ENCODE results near the gene CAT. TPM values are rescaled to one million over a fixed set of nuclear protein-coding genes. Genes with fewer than 3 reads are reported as not detected.

Gene CAT
- total RNA-seq, 4 donors from 2014 or later = 107 to 150 (median 128) TPM

DNA sequence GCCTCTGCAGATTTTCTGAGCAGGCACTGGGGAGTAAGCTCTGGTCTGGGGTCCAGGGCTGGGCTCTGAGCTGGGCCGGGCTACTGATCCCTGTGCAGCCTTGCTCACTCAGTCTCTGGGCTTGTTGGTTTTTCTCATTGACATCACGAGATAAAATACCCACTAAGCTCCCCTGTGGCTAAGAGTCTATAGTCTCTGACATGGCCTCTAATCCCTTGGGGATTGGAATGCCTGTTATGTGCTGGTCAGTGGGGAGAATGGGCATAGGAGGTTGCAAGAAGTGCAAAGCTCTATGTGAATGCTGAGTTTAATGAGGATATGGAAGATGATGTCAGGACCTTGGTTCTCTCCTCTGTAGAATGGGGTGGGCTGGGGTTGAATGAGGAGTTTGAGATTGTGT is 51.6 kb downstream of the CAT start:
- TF ChIP-seq POLR2A (IDR thresholded peaks at IDR 0.05) = no peak
- Histone ChIP-seq H3K36me3 (no peaks in the 10 kb centered on the region), H3K4me1 (no peaks in the 10 kb centered on the region), H3K27ac (no peak overlapping the region), H3K27me3 (no peaks in the 10 kb centered on the region), H3K9me3 (no peaks in the 10 kb centered on the region), H3K4me3 (no peak overlapping the region)
- intact Hi-C loops (cut with DNase I; ENCODE audit: low total_unique reads) = loop anchor here (5.0 kb wide), 4 partner anchors 73 to 493 kb away; no protein-coding TSS in a partner anchor
- ATAC-seq = no peak
- in situ Hi-C loops (cut with MboI; ENCODE audit: low sequenced_read_pairs in 4 of 4) = loop anchor here (10.0 to 25.0 kb wide), 3 partner anchors 126 to 328 kb away; no protein-coding TSS in a partner anchor
- no peak for DNase-seq

GRCh38 chr11:34492806-34493414 is 54.2 kb downstream of the CAT start:
- DNase-seq (peak in 1 of 2 donors; percentile 27), ATAC-seq (peak in 1 of 2 donors; percentile 56)
- H3K9me3 ChIP-seq = no peaks in the 10 kb centered on the region
- intact Hi-C loops (cut with DNase I; ENCODE audit: low total_unique reads) (loop anchor here (5.0 kb wide), 4 partner anchors 76 to 496 kb away; no protein-coding TSS in a partner anchor), in situ Hi-C loops (cut with MboI; ENCODE audit: low sequenced_read_pairs in 4 of 4) (loop anchor here (10.0 to 25.0 kb wide), 3 partner anchors 128 to 331 kb away; no protein-coding TSS in a partner anchor)
- H3K4me1 ChIP-seq = no peaks in the 10 kb centered on the region
- H3K27ac ChIP-seq = no peak overlapping the region
- no peak overlapping the region for H3K4me3 ChIP-seq
- TF ChIP-seq, protein P1, sequence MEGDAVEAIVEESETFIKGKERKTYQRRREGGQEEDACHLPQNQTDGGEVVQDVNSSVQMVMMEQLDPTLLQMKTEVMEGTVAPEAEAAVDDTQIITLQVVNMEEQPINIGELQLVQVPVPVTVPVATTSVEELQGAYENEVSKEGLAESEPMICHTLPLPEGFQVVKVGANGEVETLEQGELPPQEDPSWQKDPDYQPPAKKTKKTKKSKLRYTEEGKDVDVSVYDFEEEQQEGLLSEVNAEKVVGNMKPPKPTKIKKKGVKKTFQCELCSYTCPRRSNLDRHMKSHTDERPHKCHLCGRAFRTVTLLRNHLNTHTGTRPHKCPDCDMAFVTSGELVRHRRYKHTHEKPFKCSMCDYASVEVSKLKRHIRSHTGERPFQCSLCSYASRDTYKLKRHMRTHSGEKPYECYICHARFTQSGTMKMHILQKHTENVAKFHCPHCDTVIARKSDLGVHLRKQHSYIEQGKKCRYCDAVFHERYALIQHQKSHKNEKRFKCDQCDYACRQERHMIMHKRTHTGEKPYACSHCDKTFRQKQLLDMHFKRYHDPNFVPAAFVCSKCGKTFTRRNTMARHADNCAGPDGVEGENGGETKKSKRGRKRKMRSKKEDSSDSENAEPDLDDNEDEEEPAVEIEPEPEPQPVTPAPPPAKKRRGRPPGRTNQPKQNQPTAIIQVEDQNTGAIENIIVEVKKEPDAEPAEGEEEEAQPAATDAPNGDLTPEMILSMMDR (IDR thresholded peaks at IDR 0.05 in 4 of 5, conservative IDR thresholded peaks at IDR 0.05 in 1 of 5) = peak; percentile 26 to 69 (median 53)
- TF ChIP-seq POLR2A (IDR thresholded peaks at IDR 0.05) = no peak
- H3K36me3 ChIP-seq = no peaks in the 10 kb centered on the region
- H3K27me3 ChIP-seq = no peaks in the 10 kb centered on the region

DNA sequence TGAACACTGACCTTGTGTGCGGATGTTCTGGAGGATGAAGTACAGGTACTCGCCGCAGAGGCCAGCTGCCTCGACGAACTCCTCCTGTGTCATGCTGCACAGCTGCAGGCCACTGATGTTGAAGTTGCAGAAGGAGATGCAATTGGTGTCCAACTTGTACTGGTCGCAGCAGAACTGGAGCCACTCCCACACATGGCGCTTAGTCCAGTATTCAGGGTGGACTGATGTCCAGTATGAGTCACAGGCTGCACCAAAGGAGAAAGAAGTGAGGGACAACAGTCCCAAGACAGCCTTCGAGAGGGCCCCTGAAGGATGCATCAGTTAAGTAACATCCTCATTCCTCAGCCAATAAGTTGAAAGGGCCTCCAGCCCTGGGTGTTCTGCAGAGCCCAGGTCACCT is 54.7 kb downstream of the CAT start:
- in situ Hi-C loops (cut with MboI; ENCODE audit: low sequenced_read_pairs in 4 of 4) = loop anchor here (10.0 to 25.0 kb wide), 3 partner anchors 129 to 331 kb away; no protein-coding TSS in a partner anchor
- no peak overlapping the region for H3K4me3 ChIP-seq
- no peaks in the 10 kb centered on the region for H3K36me3 ChIP-seq
- H3K9me3 ChIP-seq = no peaks in the 10 kb centered on the region
- no peaks in the 10 kb centered on the region for H3K27me3 ChIP-seq
- TF ChIP-seq, protein P1 (IDR thresholded peaks at IDR 0.05 in 4 of 5, conservative IDR thresholded peaks at IDR 0.05 in 1 of 5) = no peak
- TF ChIP-seq POLR2A (IDR thresholded peaks at IDR 0.05) = no peak
- no peaks in the 10 kb centered on the region for H3K4me1 ChIP-seq
- H3K27ac ChIP-seq = no peak overlapping the region
- intact Hi-C loops (cut with DNase I; ENCODE audit: low total_unique reads) = loop anchor here (5.0 kb wide), 4 partner anchors 76 to 496 kb away; no protein-coding TSS in a partner anchor
- no peak for ATAC-seq
- DNase-seq = no peak

DNA sequence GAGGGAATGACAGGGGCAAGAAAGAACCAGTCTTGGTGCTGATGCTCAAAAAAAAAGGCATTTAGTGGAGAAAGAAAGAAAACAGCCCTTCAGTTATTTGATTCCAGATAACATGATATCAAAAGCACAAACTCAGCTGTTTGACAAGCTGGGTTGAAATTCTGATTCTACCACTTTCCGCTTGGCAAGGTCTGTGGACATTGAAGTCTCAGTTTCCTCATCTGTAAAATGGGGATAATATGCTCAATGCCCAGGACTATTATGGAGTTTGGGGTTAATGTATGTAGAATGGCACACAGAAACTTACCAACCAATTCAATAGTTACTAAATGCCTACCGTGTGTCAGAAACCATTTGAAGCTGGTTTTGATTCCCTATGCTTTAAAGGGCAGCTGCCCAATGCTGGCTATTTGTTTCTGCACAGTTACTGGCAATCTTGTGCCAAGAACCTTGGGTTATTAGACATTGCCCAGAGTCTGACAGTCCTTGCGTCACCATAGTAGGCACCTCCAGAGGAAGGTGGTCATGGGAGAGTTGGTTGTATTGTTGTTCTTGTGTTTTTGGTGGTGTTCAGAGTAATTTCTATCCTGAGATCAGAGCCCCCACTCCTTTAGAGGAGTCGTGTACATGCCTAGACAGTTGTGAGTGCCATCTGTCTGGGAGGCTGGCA is 55.3 kb downstream of the CAT start:
- ATAC-seq = no peak
- H3K27me3 ChIP-seq = no peaks in the 10 kb centered on the region
- no peak for DNase-seq
- in situ Hi-C loops (cut with MboI; ENCODE audit: low sequenced_read_pairs in 4 of 4) = loop anchor here (10.0 to 25.0 kb wide), 3 partner anchors 129 to 332 kb away; no protein-coding TSS in a partner anchor
- intact Hi-C loops (cut with DNase I; ENCODE audit: low total_unique reads) = loop anchor here (5.0 kb wide), 4 partner anchors 77 to 497 kb away; no protein-coding TSS in a partner anchor
- no peaks in the 10 kb centered on the region for H3K4me1 ChIP-seq
- no peak overlapping the region for H3K4me3 ChIP-seq
- no peaks in the 10 kb centered on the region for H3K36me3 ChIP-seq
- TF ChIP-seq, protein P1 (IDR thresholded peaks at IDR 0.05 in 4 of 5, conservative IDR thresholded peaks at IDR 0.05 in 1 of 5) = no peak
- TF ChIP-seq POLR2A (IDR thresholded peaks at IDR 0.05) = no peak
- H3K27ac ChIP-seq = no peak overlapping the region
- no peaks in the 10 kb centered on the region for H3K9me3 ChIP-seq

DNA sequence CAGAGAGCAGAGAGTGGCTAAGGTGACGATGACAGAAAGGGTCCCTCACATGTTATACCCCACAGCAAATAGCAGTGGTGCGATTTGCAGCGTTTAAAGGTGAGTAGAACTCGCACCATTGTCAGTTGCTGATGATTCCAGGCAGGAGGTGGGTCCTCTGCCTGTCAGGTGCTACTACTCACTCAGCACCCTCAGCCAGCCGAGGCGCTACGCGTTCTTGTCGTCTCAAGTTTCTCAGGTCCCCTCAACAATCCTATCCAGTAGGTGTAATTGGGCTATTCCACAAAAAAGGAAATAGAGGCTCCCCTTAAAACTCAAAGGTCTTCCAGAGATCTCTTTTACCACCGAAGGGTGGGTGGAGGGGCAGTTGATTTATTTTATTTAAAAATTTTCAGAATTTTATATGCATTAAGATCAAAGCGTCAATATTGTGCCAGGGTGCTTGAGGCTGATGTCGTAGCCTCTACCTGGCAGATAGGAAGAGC is 56.5 kb downstream of the CAT start:
- TF ChIP-seq POLR2A (IDR thresholded peaks at IDR 0.05) = no peak
- TF ChIP-seq, protein P1 (IDR thresholded peaks at IDR 0.05 in 4 of 5, conservative IDR thresholded peaks at IDR 0.05 in 1 of 5) = no peak
- Histone ChIP-seq H3K9me3 (no peaks in the 10 kb centered on the region), H3K27ac (no peak overlapping the region), H3K36me3 (no peaks in the 10 kb centered on the region), H3K27me3 (no peaks in the 10 kb centered on the region), H3K4me3 (no peak overlapping the region), H3K4me1 (no peaks in the 10 kb centered on the region)
- in situ Hi-C loops (cut with MboI; ENCODE audit: low sequenced_read_pairs in 4 of 4) = loop anchor here (10.0 to 25.0 kb wide), 3 partner anchors 130 to 333 kb away; no protein-coding TSS in a partner anchor
- intact Hi-C loops (cut with DNase I; ENCODE audit: low total_unique reads) = no loop called here
- no peak for DNase-seq
- no peak for ATAC-seq

All from gastrocnemius medialis (tissue), 4 donors.